Measurements from ENCODE around the gene TACO1. TPM values are rescaled to one million over a fixed set of nuclear protein-coding genes. Genes with fewer than 3 reads are reported as not detected.

The TACO1 gene
- 22.8 and 32.8 TPM in 2 replicates for total RNA-seq

DNA sequence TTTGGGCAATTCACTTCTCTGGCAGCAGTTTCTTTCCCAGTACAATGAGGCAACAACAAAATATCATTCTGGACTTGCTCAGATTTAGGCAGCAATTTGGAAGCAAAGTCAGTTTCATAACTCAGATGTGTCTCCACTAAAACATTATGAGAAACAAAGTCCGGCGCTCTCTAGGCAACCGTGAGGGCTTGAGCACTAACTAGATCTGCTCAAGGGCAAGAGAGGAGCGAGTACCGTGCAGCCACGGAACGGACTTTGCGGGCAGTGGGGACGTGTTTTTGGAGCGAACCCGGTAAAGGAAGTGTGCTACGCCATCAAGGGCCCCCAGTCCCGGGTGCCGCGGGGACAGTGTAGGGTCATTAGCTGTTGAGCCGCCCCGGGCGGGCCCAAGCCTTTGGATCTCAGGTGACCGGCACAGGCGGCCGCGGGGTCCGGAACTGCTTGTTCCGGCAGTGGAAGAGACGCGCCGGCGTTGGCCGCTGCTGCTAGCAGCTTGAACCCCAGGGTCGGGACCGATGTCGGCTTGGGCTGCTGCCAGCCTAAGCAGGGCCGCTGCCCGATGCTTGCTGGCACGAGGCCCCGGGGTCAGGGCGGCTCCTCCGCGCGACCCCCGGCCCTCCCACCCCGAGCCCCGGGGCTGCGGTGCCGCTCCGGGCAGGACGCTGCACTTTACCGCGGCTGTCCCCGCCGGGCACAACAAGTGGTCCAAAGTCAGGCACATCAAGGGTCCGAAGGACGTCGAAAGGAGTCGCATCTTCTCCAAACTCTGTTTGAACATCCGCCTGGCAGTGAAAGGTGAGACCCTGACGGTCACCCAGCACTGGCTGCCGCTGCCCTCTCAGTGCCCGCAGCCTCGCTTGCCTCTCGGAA is at the start of gene TACO1:
TACO1 (plus strand) TSS at position 327 of the 870 bp plus-strand sequence; CDS start at position 516, 189 bp downstream.
- DNase-seq (ENCODE audit: low read depth) = no peak
- TF ChIP-seq, protein P1, sequence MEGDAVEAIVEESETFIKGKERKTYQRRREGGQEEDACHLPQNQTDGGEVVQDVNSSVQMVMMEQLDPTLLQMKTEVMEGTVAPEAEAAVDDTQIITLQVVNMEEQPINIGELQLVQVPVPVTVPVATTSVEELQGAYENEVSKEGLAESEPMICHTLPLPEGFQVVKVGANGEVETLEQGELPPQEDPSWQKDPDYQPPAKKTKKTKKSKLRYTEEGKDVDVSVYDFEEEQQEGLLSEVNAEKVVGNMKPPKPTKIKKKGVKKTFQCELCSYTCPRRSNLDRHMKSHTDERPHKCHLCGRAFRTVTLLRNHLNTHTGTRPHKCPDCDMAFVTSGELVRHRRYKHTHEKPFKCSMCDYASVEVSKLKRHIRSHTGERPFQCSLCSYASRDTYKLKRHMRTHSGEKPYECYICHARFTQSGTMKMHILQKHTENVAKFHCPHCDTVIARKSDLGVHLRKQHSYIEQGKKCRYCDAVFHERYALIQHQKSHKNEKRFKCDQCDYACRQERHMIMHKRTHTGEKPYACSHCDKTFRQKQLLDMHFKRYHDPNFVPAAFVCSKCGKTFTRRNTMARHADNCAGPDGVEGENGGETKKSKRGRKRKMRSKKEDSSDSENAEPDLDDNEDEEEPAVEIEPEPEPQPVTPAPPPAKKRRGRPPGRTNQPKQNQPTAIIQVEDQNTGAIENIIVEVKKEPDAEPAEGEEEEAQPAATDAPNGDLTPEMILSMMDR (conservative IDR thresholded peaks at IDR 0.05; ENCODE audit: low read depth, low read length) = no peak
- peak within 1 kb of the TSS; percentile 73 for H3K4me3 ChIP-seq (ENCODE audit: low read depth, low read length)

DNA sequence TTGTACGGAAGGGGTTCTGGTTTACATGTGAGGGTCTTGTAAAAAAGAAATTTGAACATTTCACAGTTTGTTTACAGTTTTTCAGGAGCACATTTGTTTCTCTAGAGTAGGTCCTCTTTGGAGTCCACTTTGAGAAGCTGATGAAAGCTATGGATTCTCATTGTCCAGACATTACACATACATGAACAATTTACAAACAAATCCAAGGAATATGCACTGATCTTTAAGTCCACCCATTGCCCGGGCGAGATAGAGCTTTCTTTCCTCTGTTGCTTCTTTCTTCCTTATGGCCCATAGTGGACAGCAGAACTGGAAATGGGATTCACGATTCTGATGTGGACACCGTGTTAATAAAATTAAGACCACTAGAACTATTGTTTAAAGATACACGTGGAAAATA is 48.5 kb upstream of the TACO1 start:
- no peak for DNase-seq (ENCODE audit: low read depth)
- TF ChIP-seq, protein P1 (conservative IDR thresholded peaks at IDR 0.05; ENCODE audit: low read depth, low read length) = no peak
- H3K4me3 ChIP-seq (ENCODE audit: low read depth, low read length) = peak overlapping the region; percentile 98

DNA sequence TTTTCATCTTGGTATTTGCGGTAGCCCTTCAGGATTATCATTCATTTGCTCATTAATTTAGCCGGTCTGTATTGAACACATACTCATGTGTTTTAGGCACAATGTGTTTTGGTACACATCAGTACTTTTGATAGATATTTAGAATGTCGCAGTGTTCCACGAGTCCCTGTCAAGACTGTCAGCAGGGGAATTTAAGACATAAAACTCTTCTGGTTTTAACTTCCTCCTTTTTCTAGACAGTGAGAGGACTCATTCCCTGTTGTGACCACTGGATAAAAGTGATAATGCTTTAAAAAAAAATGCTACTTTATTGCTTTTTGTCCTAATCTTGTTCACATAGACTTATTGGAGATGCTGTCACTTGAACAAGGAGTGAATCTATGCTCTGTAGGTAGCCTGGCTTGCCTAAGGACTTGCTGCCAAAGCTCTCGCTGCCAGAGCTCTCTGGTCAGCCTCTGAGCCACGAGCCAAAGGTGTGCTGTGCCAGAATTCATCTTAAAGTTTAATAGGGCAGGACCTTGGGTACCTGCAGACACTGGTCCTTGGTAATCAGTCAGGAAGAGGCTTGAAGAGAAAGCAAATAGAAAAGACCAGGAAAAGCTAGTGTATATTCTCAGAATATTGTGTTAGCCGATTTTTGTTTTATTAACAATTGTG is 45.1 kb upstream of the TACO1 start:
- TF ChIP-seq, protein P1 (conservative IDR thresholded peaks at IDR 0.05; ENCODE audit: low read depth, low read length) = no peak
- no peak for DNase-seq (ENCODE audit: low read depth)
- no peak overlapping the region for H3K4me3 ChIP-seq (ENCODE audit: low read depth, low read length)

DNA sequence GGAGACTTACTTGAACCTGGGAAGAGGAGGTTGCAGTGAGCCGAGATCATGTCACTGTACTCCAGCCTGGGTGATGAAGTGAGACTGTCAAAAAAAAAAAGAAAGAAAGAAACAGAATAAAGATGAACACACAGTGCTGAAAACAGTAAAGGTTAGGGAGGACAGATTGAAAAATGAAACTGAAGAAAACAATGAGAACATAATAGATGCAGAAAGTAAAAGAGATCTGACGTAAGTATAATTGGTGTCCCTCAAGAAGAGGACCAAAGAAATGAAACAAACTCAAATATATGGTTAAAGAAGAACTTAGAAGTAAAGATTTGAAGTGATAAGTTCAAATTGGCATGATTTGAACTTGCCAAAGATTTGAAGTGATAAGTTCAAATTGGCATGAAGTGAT is 43.3 kb upstream of the TACO1 start:
- TF ChIP-seq, protein P1 (conservative IDR thresholded peaks at IDR 0.05; ENCODE audit: low read depth, low read length) = no peak
- H3K4me3 ChIP-seq (ENCODE audit: low read depth, low read length) = no peak overlapping the region
- DNase-seq (ENCODE audit: low read depth) = no peak

DNA sequence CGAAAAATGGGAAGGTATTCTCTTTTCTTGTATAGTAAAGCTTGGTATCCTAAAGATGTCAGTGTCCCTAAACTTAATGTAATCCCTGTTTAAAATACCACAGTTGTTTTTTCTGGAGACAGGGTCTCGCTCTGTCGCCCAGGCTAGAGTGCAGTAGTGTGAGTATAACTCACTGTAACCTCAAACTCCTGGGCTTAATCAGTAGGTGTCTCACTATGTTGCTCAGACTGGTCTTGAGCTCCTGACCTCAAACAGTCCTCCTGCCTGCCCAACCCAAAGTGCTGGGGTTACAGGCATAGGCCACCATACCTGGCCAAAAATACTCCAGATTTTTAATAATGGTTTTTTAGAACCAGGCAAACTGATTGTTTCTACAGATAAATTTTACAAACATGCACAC is 42.3 kb upstream of the TACO1 start:
- DNase-seq (ENCODE audit: low read depth) = no peak
- TF ChIP-seq, protein P1 (conservative IDR thresholded peaks at IDR 0.05; ENCODE audit: low read depth, low read length) = no peak
- H3K4me3 ChIP-seq (ENCODE audit: low read depth, low read length) = no peak overlapping the region

DNA sequence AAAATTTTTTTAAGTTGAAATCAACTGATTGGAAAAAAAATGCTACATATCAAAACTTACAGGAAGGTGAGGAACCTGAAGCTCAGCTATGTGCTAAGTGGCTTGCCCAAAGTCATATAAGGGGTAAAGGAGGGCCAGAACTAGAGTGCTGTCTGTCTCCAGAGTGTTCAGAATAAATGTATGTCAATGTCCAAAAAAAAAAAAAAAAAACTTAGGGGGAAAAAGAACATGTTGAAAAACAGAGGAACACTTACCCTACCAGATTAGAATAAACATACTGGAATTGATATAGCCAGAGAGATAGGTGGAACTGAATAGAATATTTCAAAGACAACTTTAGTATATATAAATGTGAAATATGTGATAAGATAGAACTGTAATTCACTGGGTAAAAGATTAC is 38.9 kb upstream of the TACO1 start:
- no peak for DNase-seq (ENCODE audit: low read depth)
- no peak overlapping the region for H3K4me3 ChIP-seq (ENCODE audit: low read depth, low read length)
- TF ChIP-seq, protein P1 (conservative IDR thresholded peaks at IDR 0.05; ENCODE audit: low read depth, low read length) = no peak
